Measurements from ENCODE around the gene PIAS1.
A peak's percentile ranks its signal among the peaks of the same experiment; 100 is the strongest.
"Not testable (repeated sequence)": the region's sequence is repeated elsewhere in the genome, so short reads cannot be mapped to it uniquely, and the experiment has no call there.

The PIAS1 gene

GRCh38 chr15:68053701-68054627 lies at the start of gene PIAS1:
Gene PIAS1 (plus strand): TSS chr15:68054315. CDS start chr15:68054327, 12 bp downstream.
- FAIRE-seq: no peak
- TF ChIP-seq CTCF (IDR thresholded peaks at IDR 0.05; ENCODE audit: insufficient read depth, missing control alignments): no peak
- peak; percentile 60 for DNase-seq (ENCODE audit: insufficient read length, low spot score)

GRCh38 chr15:68007642-68008041 lies 46.5 kb upstream of the PIAS1 start:
- DNase-seq (ENCODE audit: insufficient read length, low spot score); FAIRE-seq: not testable (repeated sequence)

- no peak for FAIRE-seq
- TF ChIP-seq CTCF (IDR thresholded peaks at IDR 0.05; ENCODE audit: insufficient read depth, missing control alignments): no peak
- DNase-seq (ENCODE audit: insufficient read length, low spot score): no peak
These were observed 43.6 kb upstream of the PIAS1 start for GRCh38 chr15:68010361-68011153.

- no peak for TF ChIP-seq CTCF (IDR thresholded peaks at IDR 0.05; ENCODE audit: insufficient read depth, missing control alignments)
- no peak for DNase-seq (ENCODE audit: insufficient read length, low spot score)
- FAIRE-seq: no peak
These were observed 41.2 kb upstream of the PIAS1 start for GRCh38 chr15:68012911-68013310.

- DNase-seq (ENCODE audit: insufficient read length, low spot score) (no peak), FAIRE-seq (no peak)
- TF ChIP-seq CTCF (IDR thresholded peaks at IDR 0.05; ENCODE audit: insufficient read depth, missing control alignments): no peak
These were observed 39.9 kb upstream of the PIAS1 start for GRCh38 chr15:68014219-68014618.

GRCh38 chr15:68015244-68015643 lies 38.9 kb upstream of the PIAS1 start:
- DNase-seq (ENCODE audit: insufficient read length, low spot score) (no peak), FAIRE-seq (no peak)
- TF ChIP-seq CTCF (IDR thresholded peaks at IDR 0.05; ENCODE audit: insufficient read depth, missing control alignments): no peak

- FAIRE-seq (no peak), DNase-seq (ENCODE audit: insufficient read length, low spot score) (no peak)
- no peak for TF ChIP-seq CTCF (IDR thresholded peaks at IDR 0.05; ENCODE audit: insufficient read depth, missing control alignments)
These were observed 36.9 kb upstream of the PIAS1 start for GRCh38 chr15:68017201-68017600.

Measured in D721Med (cell line).